ENCODE results near the gene CHIC1. TPM values are rescaled to one million over a fixed set of nuclear protein-coding genes. Genes with fewer than 3 reads are reported as not detected.

Gene CHIC1
- total and polyA plus RNA-seq, 2 donors (not counting 3 experiments of a cell fraction or from before 2014, with no cell fraction given) = 3.0 to 6.1 TPM

GRCh38 chrX:73563738-73564068 is 706 bp downstream of the CHIC1 start:
- H3K9ac ChIP-seq (replicated peaks; ENCODE audit: extremely low read depth, insufficient read depth, low read length) = peak overlapping the region; percentile 88
- dilution Hi-C loops (cut with MboI; ENCODE audit: extremely low pct_ligation_motif_present, low sequenced_read_pairs) = no loop called here
- H3K9me1 ChIP-seq (replicated peaks; ENCODE audit: control insufficient read depth, extremely low read depth, insufficient read depth, low read length) = no peaks in the 10 kb centered on the region
- POLR2A ChIA-PET = no interaction called here
- H2AFZ ChIP-seq (ENCODE audit: low read depth, low read length) = peak overlapping the region; percentile 98
- BruUV-seq (replicated peaks) = no TSS peak
- no peaks in the 10 kb centered on the region for H3K79me2 ChIP-seq (ENCODE audit: control insufficient read depth, insufficient read depth, low read length)
- no peak for TF ChIP-seq MAX (IDR thresholded peaks at IDR 0.05; ENCODE audit: insufficient read depth, insufficient read length)
- TF ChIP-seq EZH2 (IDR thresholded peaks at IDR 0.05; ENCODE audit: borderline replicate concordance, low read depth, low read length, severe bottlenecking) = no peak
- TF ChIP-seq MYC (IDR thresholded peaks at IDR 0.05; ENCODE audit: low read depth, low read length) = no peak
- TF ChIP-seq POLR2AphosphoS5 (IDR thresholded peaks at IDR 0.05; ENCODE audit: insufficient read depth, low read depth, low read length) = no peak
- TF ChIP-seq FOS (IDR thresholded peaks at IDR 0.05; ENCODE audit: borderline replicate concordance, insufficient read depth, low read length) = no peak
- TF ChIP-seq JUN (IDR thresholded peaks at IDR 0.05; ENCODE audit: borderline replicate concordance, insufficient read depth, insufficient read length, low read depth) = no peak
- no peak for TF ChIP-seq POLR2A (IDR thresholded peaks at IDR 0.05; ENCODE audit: low read depth, low read length)
- TF ChIP-seq GATA2 (IDR thresholded peaks at IDR 0.05; ENCODE audit: insufficient read depth, insufficient read length, low read depth, low read length) = no peak
- no peak for FAIRE-seq
- intact Hi-C loops (cut with micrococcal nuclease) = loop anchor here (1.0 kb wide), 1 partner anchor 14 kb away; no protein-coding TSS in a partner anchor
- H3K4me3 ChIP-seq (replicated peaks in 1 of 3; ENCODE audit: insufficient read depth in 1 of 3, low read depth in 1 of 3, low read length in 3 of 3) = peak overlapping the region; percentile 87 to 93 (median 91)
- H3K4me2 ChIP-seq (ENCODE audit: insufficient read depth, low read length) = peak overlapping the region; percentile 91
- peak overlapping the region; percentile 71 for H3K27ac ChIP-seq (ENCODE audit: insufficient read depth, low read depth, low read length)
- no peaks in the 10 kb centered on the region for H4K20me1 ChIP-seq (replicated peaks; ENCODE audit: control insufficient read depth, extremely low read depth, insufficient read depth, low read length)
- no peaks in the 10 kb centered on the region for H3K9me3 ChIP-seq (replicated peaks; ENCODE audit: control insufficient read depth, insufficient read depth, low read length)
- peak; percentile 54 for DNase-seq (ENCODE audit: low read depth, low spot score)
- CTCF ChIA-PET = interaction anchor here (0.9 to 1.5 kb wide), 3 partner anchors 11 to 14 kb away, joined by 3 to 5 read pairs (median 3); no protein-coding TSS in a partner anchor
- no peaks in the 10 kb centered on the region for H3K36me3 ChIP-seq (ENCODE audit: control insufficient read depth in 2 of 2, extremely low read depth in 1 of 2, insufficient read depth in 2 of 2, low read length in 2 of 2)
- H3K27me3 ChIP-seq (ENCODE audit: control insufficient read depth in 2 of 2, insufficient read depth in 2 of 2, low read length in 2 of 2) = no peaks in the 10 kb centered on the region
- peaks cover 13% of the 10 kb centered on the region for H3K4me1 ChIP-seq (ENCODE audit: control insufficient read depth, extremely low read depth, insufficient read depth, low read length)

GRCh38 chrX:73577361-73577760 is 14.4 kb downstream of the CHIC1 start:
- Histone ChIP-seq H3K4me2 (ENCODE audit: insufficient read depth, low read length) (peak overlapping the region; percentile 29), H4K20me1 (replicated peaks; ENCODE audit: control insufficient read depth, extremely low read depth, insufficient read depth, low read length) (no peaks in the 10 kb centered on the region), H3K4me1 (ENCODE audit: control insufficient read depth, extremely low read depth, insufficient read depth, low read length) (peaks cover 12% of the 10 kb centered on the region), H3K36me3 (ENCODE audit: control insufficient read depth in 2 of 2, extremely low read depth in 1 of 2, insufficient read depth in 2 of 2, low read length in 2 of 2) (no peaks in the 10 kb centered on the region), H3K9me3 (replicated peaks; ENCODE audit: control insufficient read depth, insufficient read depth, low read length) (no peaks in the 10 kb centered on the region), H3K27ac (ENCODE audit: insufficient read depth, low read depth, low read length) (peak overlapping the region; percentile 69), H3K27me3 (ENCODE audit: control insufficient read depth in 2 of 2, insufficient read depth in 2 of 2, low read length in 2 of 2) (no peaks in the 10 kb centered on the region), H3K4me3 (replicated peaks in 1 of 3; ENCODE audit: insufficient read depth in 1 of 3, low read depth in 1 of 3, low read length in 3 of 3) (no peak overlapping the region), H2AFZ (ENCODE audit: low read depth, low read length) (no peak overlapping the region), H3K9ac (replicated peaks; ENCODE audit: extremely low read depth, insufficient read depth, low read length) (peak overlapping the region; percentile 31), H3K9me1 (replicated peaks; ENCODE audit: control insufficient read depth, extremely low read depth, insufficient read depth, low read length) (no peaks in the 10 kb centered on the region), H3K79me2 (ENCODE audit: control insufficient read depth, insufficient read depth, low read length) (no peaks in the 10 kb centered on the region)
- DNase-seq (ENCODE audit: low read depth, low spot score) = peak; percentile 84
- FAIRE-seq = peak; percentile 97
- CTCF ChIA-PET = interaction anchor here (0.9 kb wide), 1 partner anchor 13 kb away, joined by 5 read pairs; no protein-coding TSS in a partner anchor
- intact Hi-C loops (cut with micrococcal nuclease) = loop anchor here (1.0 kb wide), 1 partner anchor 14 kb away; the partner anchor contains the start of gene CHIC1
- dilution Hi-C loops (cut with MboI; ENCODE audit: extremely low pct_ligation_motif_present, low sequenced_read_pairs) = no loop called here
- POLR2A ChIA-PET = no interaction called here
- BruUV-seq (replicated peaks) = no TSS peak
- TF ChIP-seq FOS (IDR thresholded peaks at IDR 0.05; ENCODE audit: borderline replicate concordance, insufficient read depth, low read length) (peak; percentile 39), POLR2A (IDR thresholded peaks at IDR 0.05; ENCODE audit: low read depth, low read length) (no peak), EZH2 (IDR thresholded peaks at IDR 0.05; ENCODE audit: borderline replicate concordance, low read depth, low read length, severe bottlenecking) (no peak), JUN (IDR thresholded peaks at IDR 0.05; ENCODE audit: borderline replicate concordance, insufficient read depth, insufficient read length, low read depth) (peak; percentile 77)

All from endothelial cell of umbilical vein (primary cell).